ENCODE results near the gene GPC1.

Gene GPC1

DNA sequence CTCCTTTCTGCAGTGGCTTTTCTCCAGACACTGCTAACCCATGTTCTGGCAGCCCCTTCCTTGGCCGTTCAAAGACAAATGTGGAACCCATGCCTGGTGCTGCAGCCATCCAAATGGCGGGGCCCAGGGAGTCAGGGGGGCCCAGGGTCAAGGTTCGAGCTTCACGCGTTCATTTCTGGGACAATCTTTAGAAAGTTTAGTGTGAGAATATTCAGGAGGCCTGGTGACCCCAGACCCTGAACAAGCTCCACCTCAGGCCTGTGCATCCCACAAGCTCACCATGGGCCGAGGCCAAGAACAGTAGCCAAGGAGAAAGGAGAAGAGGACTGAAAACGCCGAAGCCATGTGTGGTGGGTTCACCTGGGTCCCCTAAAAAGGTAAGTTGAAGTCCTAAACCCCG, 67.9 kb downstream of the GPC1 start:
- TF ChIP-seq, protein P1, sequence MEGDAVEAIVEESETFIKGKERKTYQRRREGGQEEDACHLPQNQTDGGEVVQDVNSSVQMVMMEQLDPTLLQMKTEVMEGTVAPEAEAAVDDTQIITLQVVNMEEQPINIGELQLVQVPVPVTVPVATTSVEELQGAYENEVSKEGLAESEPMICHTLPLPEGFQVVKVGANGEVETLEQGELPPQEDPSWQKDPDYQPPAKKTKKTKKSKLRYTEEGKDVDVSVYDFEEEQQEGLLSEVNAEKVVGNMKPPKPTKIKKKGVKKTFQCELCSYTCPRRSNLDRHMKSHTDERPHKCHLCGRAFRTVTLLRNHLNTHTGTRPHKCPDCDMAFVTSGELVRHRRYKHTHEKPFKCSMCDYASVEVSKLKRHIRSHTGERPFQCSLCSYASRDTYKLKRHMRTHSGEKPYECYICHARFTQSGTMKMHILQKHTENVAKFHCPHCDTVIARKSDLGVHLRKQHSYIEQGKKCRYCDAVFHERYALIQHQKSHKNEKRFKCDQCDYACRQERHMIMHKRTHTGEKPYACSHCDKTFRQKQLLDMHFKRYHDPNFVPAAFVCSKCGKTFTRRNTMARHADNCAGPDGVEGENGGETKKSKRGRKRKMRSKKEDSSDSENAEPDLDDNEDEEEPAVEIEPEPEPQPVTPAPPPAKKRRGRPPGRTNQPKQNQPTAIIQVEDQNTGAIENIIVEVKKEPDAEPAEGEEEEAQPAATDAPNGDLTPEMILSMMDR (IDR thresholded peaks at IDR 0.05; ENCODE audit: borderline replicate concordance, control extremely low read depth, extremely low read depth, insufficient read depth, missing control alignments), result no peak
- no peak for DNase-seq (ENCODE audit: low spot score)
- in situ Hi-C loops (cut with MboI; ENCODE audit: low sequenced_read_pairs, unreplicated experiment), result loop anchor here (25.0 kb wide), 1 partner anchor 209 kb away; no protein-coding TSS in a partner anchor

DNA sequence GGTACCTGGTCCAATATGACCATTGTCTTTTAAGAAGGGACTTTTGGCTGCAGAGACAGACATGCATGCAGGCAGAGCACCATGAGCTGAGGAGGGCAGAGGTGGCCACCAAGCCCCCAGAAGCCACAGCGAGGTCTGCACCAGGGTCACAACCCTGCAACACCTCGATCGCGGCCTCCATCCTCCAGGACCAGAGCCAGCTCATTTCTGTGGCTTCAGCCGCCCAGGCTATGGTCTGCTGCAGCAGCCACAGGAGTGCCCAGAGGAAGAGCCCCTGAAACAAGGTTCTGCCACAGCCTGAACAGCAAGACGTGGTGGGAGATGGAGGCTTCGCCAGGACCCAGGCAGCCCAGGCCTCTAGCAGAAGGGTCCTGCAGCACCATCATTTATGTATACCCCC, 68.4 kb downstream of the GPC1 start:
- in situ Hi-C loops (cut with MboI; ENCODE audit: low sequenced_read_pairs, unreplicated experiment), result loop anchor here (25.0 kb wide), 1 partner anchor 208 kb away; no protein-coding TSS in a partner anchor
- TF ChIP-seq, protein P1 (IDR thresholded peaks at IDR 0.05; ENCODE audit: borderline replicate concordance, control extremely low read depth, extremely low read depth, insufficient read depth, missing control alignments), result no peak
- DNase-seq (ENCODE audit: low spot score), result peak; percentile 10

DNA sequence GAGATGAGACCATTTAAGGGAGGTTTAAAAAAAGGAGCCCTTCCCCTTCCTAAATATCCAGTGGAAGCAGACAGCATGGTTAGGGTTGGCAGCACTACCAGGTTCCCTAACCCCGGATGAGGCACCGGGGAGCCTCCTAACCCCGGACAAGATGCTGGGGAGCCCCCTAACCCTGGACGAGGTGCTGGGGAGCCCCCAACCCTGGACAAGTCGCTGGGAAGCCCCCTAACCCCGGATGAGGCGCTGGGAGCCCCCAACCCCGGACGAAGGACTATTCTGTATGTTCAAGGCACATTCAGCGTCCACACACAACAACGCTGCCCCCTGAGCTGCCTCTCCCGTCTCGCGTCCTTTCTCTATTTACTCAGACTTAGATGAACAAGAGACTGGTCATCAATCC, 70.4 kb downstream of the GPC1 start:
- in situ Hi-C loops (cut with MboI; ENCODE audit: low sequenced_read_pairs, unreplicated experiment), result loop anchor here (25.0 kb wide), 1 partner anchor 206 kb away; no protein-coding TSS in a partner anchor
- TF ChIP-seq, protein P1 (IDR thresholded peaks at IDR 0.05; ENCODE audit: borderline replicate concordance, control extremely low read depth, extremely low read depth, insufficient read depth, missing control alignments), result no peak
- DNase-seq (ENCODE audit: low spot score), result peak; percentile 6

DNA sequence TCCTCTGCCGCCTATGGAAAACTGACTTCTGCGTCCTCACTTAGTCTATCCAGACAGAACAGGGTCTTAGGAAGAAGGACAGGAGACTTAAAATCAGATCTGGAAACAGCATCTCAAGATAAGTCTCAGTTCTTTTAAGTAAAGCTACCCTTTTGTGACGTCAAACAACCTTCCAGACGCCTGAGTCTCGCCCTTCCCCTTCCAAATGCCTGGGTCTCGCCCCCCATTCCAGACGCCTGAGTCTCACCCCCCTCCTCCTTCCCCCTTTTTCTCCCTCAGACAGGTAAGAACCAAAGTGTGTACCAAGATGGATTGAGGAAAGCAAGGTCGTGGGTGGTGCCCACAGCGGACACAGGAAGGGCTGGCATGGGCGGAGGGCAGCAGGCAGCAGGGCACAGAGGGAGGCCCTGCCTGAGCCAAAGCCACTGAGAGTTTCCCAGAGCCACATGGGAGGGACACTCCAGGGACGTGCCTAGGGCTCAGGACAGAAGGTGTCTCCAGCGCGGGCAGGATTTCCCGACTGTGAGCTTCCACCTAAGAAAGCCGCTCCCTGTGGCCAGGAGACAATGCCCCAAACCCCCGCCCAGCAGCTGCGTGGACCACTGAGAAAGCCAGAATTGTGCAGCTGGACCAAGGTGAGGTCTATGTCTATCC, 71.1 kb downstream of the GPC1 start:
- TF ChIP-seq, protein P1 (IDR thresholded peaks at IDR 0.05; ENCODE audit: borderline replicate concordance, control extremely low read depth, extremely low read depth, insufficient read depth, missing control alignments), result no peak
- no peak for DNase-seq (ENCODE audit: low spot score)
- in situ Hi-C loops (cut with MboI; ENCODE audit: low sequenced_read_pairs, unreplicated experiment), result loop anchor here (25.0 kb wide), 1 partner anchor 206 kb away; no protein-coding TSS in a partner anchor

DNA sequence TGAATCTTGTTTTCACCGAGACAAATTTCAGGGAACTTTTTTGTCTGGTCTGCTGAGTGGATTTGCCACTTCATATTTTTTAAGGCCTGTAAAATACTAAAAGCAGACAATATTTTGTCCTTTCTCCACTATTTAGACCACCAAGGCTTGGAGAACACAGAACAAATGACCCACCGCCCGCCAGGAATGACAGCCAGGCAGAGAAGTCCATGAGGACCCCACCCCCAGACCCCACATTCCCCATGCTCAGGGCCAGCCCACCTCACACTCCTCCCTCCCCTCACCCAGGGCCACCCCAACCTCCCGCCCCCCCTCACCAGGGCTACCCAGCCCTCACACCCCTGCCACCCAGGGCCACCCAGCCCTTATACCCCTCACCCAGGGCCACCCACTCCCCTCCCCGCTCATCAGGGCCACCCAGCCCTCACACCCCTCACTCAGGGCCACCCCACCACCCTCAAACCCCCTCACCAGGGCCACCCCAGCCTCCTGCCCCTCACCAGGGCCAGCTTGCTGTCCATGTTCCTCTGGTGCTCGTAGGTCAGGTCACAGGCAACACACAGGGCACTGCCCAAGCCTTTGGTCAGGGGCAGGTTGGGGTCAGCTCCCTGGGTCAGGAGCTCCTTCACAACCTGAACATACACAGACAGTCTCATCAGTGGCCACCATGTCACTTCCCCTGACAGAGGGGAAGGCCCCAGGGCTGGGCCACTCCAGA, 71.8 kb downstream of the GPC1 start:
- in situ Hi-C loops (cut with MboI; ENCODE audit: low sequenced_read_pairs, unreplicated experiment), result loop anchor here (25.0 kb wide), 1 partner anchor 205 kb away; no protein-coding TSS in a partner anchor
- TF ChIP-seq, protein P1 (IDR thresholded peaks at IDR 0.05; ENCODE audit: borderline replicate concordance, control extremely low read depth, extremely low read depth, insufficient read depth, missing control alignments), result no peak
- DNase-seq (ENCODE audit: low spot score), result no peak

DNA sequence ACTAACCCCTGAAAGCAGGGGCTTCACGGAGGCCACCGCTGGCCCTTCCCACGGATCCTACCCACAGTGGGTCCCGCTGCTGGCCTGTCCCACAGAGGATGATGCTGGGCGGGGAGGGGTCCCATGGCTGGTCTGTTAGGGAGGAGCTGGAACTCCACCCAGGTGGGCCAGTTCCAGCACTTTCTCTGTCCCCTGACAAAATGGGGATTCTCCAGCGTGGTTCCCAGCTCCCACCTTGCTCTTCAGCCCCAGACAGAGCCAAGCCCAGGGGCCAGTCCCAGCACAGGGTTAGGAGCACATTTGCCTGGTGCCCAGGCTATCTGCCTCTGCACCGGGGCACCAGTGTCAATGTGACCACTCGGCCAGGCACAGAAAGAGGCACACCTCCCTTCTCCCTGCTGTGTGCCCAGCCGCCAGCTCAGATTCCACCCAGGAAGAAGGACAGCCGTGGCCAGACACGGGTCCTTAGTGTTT, 72.4 kb downstream of the GPC1 start:
- no peak for DNase-seq (ENCODE audit: low spot score)
- TF ChIP-seq, protein P1 (IDR thresholded peaks at IDR 0.05; ENCODE audit: borderline replicate concordance, control extremely low read depth, extremely low read depth, insufficient read depth, missing control alignments), result no peak
- in situ Hi-C loops (cut with MboI; ENCODE audit: low sequenced_read_pairs, unreplicated experiment), result loop anchor here (25.0 kb wide), 1 partner anchor 204 kb away; no protein-coding TSS in a partner anchor

Data from GM13976 (cell line).